Measurements from ENCODE around the gene E2F6. TPM values are rescaled to one million over a fixed set of nuclear protein-coding genes. Genes with fewer than 3 reads are reported as not detected.

The E2F6 gene
- total and polyA plus RNA-seq, 9 of the 15 experiments (the other 6 are each of a cell fraction or from before 2014, with no cell fraction given) = 13.6 to 33.9 (median 26.1) TPM

GRCh38 chr2:11500702-11501303 is 34.8 kb upstream of the E2F6 start:
- Histone ChIP-seq H3K4me3 (no peak overlapping the region), H3K9ac (ENCODE audit: insufficient read depth in 1 of 2, low read depth in 2 of 2, low read length in 2 of 2) (no peak overlapping the region), H3K4me1 (replicated peaks in 1 of 2; ENCODE audit: control insufficient read depth in 2 of 2, insufficient read depth in 2 of 2, low read length in 2 of 2) (peaks cover 4% of the 10 kb centered on the region in 2 experiments; a peak in 2 of 5 replicates), H3K9me3 (replicated peaks; ENCODE audit: control insufficient read depth, insufficient read depth, low read depth, low read length) (no peaks in the 10 kb centered on the region), H3K27ac (ENCODE audit: extremely low read depth, low read depth, low read length) (no peak overlapping the region), H3K27me3 (ENCODE audit: control insufficient read depth in 2 of 2, insufficient read depth in 2 of 2, low read length in 2 of 2) (peaks cover 7 to 18% of the 10 kb centered on the region in 2 experiments; a peak in 3 of 5 replicates), H3K79me2 (ENCODE audit: control insufficient read depth, insufficient read depth, low read length) (no peaks in the 10 kb centered on the region), H3K4me2 (ENCODE audit: insufficient read depth, low read length) (peak overlapping the region; percentile 33; the same call in 1 of the 2 replicates), H3K9me1 (ENCODE audit: control insufficient read depth, insufficient read depth, low read length) (no peaks in the 10 kb centered on the region), H4K20me1 (replicated peaks; ENCODE audit: control insufficient read depth, insufficient read depth, low read length) (no peaks in the 10 kb centered on the region), H3K36me3 (ENCODE audit: control insufficient read depth, insufficient read depth, low read length) (no peaks in the 10 kb centered on the region), H2AFZ (ENCODE audit: low read depth, low read length) (0 out of 2 replicates have a peak overlapping the region, but pooled peaks have one; percentile 40)
- WGBS (ENCODE audit: insufficient coverage, low coverage, missing lambda C conversion rate) = 25% methylated on average over 5 of the region's 5 CpGs
- FAIRE-seq = peak; percentile 11
- intact Hi-C loops (cut with micrococcal nuclease) = no loop called here
- in situ Hi-C loops (cut with MboI) = no loop called here
- BruUV-seq (replicated peaks) = no TSS peak
- no peak for DNase-seq (ENCODE audit: extremely low read depth in 1 of 4, low spot score in 3 of 4)
- peak; percentile 29 for ATAC-seq
- CTCF ChIA-PET (ENCODE audit: low intra/inter-chr PET ratio) = no interaction called here
- POLR2A ChIA-PET = interaction anchor here (0.6 to 1.1 kb wide), 2 partner anchors 8 to 119 kb away, joined by 4 read pairs; no protein-coding TSS in a partner anchor
- TF ChIP-seq NR2C2 (CRISPR knock-in tag; IDR thresholded peaks at IDR 0.05) = no peak
- TF ChIP-seq NR2C2 (tag; IDR thresholded peaks at IDR 0.05) = peak; percentile 35; the same call in 1 of the 2 replicates
- no peak for TF ChIP-seq NCOA6 (IDR thresholded peaks at IDR 0.05)
- TF ChIP-seq ETV1 (tag; conservative IDR thresholded peaks at IDR 0.05; ENCODE audit: low read depth) = no peak
- TF ChIP-seq ZBTB40 (IDR thresholded peaks at IDR 0.05) = peak; percentile 31; the same call in 1 of the 2 replicates
- no peak for TF ChIP-seq ZBTB40 (CRISPR knock-in tag; IDR thresholded peaks at IDR 0.05)
- TF ChIP-seq MEIS2 (IDR thresholded peaks at IDR 0.05; ENCODE audit: partially characterized antibody) = peak; percentile 15
- TF ChIP-seq PPARD (CRISPR knock-in tag; IDR thresholded peaks at IDR 0.05) = no peak
- TF ChIP-seq PBX2 (CRISPR knock-in tag; IDR thresholded peaks at IDR 0.05; ENCODE audit: low read depth) = no peak
- peak; percentile 43 for TF ChIP-seq PBX2 (tag; conservative IDR thresholded peaks at IDR 0.05; ENCODE audit: low read depth)
- 0 out of 2 replicates have a peak, but pooled peaks have one; percentile 40 for TF ChIP-seq IRF2 (CRISPR knock-in tag; IDR thresholded peaks at IDR 0.05)

Measured in K562 (cell line).